Measurements from ENCODE around the gene FSCN2.
A peak's percentile ranks its signal among the peaks of the same experiment; 100 is the strongest.

The FSCN2 gene

GRCh38 chr17:81527591-81528383 lies at the start of gene FSCN2:
FSCN2 (plus strand) TSS chr17:81528377; CDS start chr17:81528532, 155 bp downstream.
- no peak for DNase-seq

GRCh38 chr17:81479175-81480071 lies 48.8 kb upstream of the FSCN2 start:
- DNase-seq: no peak

- DNase-seq: no peak
Observed at GRCh38 chr17:81480140-81481072, 47.8 kb upstream of the FSCN2 start.

- peak; percentile 40 for DNase-seq
Observed at GRCh38 chr17:81481073-81481799, 46.9 kb upstream of the FSCN2 start.

- no peak for DNase-seq
Observed at GRCh38 chr17:81481815-81482505, 46.2 kb upstream of the FSCN2 start.

GRCh38 chr17:81482673-81483072 lies 45.5 kb upstream of the FSCN2 start:
- no peak for DNase-seq

GRCh38 chr17:81483085-81483861 lies 44.9 kb upstream of the FSCN2 start:
- DNase-seq: no peak

GRCh38 chr17:81483862-81484194 lies 44.3 kb upstream of the FSCN2 start:
- no peak for DNase-seq

GRCh38 chr17:81484195-81484979 lies 43.8 kb upstream of the FSCN2 start:
- DNase-seq: peak; percentile 80

- no peak for DNase-seq
Observed at GRCh38 chr17:81486199-81486810, 41.9 kb upstream of the FSCN2 start.

GRCh38 chr17:81487089-81487486 lies 41.1 kb upstream of the FSCN2 start:
- no peak for DNase-seq

- peak; percentile 75 for DNase-seq
Observed at GRCh38 chr17:81487487-81488275, 40.5 kb upstream of the FSCN2 start.

- DNase-seq: no peak
Observed at GRCh38 chr17:81488276-81488860, 39.8 kb upstream of the FSCN2 start.

GRCh38 chr17:81489012-81489997 lies 38.9 kb upstream of the FSCN2 start:
- no peak for DNase-seq

- no peak for DNase-seq
Observed at GRCh38 chr17:81489998-81490992, 37.9 kb upstream of the FSCN2 start.

GRCh38 chr17:81491181-81491581 lies 37.0 kb upstream of the FSCN2 start:
- no peak for DNase-seq

Measured in activated T-cell treated with anti-CD3 and anti-CD28 coated beads for 4 hours (primary cell).